SK-N-SH treated with all-trans-retinoic acid at 6 μM for 48 hours (cell line): ENCODE data around the gene ADAM19.

ENCODE experiments used
- ARNTL ChIP-seq: fragments of 450-650 bp; formaldehyde crosslinking; IDR thresholded peaks from 2 replicates; pipeline ENCODE4 v1.5.0; 2020; ENCODE audit warnings: low read depth, mild to moderate bottlenecking, moderate library complexity, borderline replicate concordance
- CREB5 ChIP-seq: fragments of 250-450 bp; sonication (Bioruptor Pico); IDR thresholded peaks from 2 replicates; pipeline ENCODE4 v1.5.1; 2020; ENCODE audit warnings: low read depth, mild to moderate bottlenecking, moderate library complexity
- CSDC2 ChIP-seq: fragments of 250-450 bp; sonication (Bioruptor Pico); IDR thresholded peaks from 2 replicates; pipeline ENCODE4 v1.5.0; 2020; ENCODE audit warnings: mild to moderate bottlenecking, moderate library complexity
- CSRNP3 ChIP-seq: fragments of 250-450 bp; sonication (Bioruptor Pico); IDR thresholded peaks from 2 replicates; pipeline ENCODE4 v1.5.1; 2021; ENCODE audit warnings: mild to moderate bottlenecking, moderate library complexity
- ESRRG ChIP-seq: fragments of 250-450 bp; sonication (Bioruptor Pico); IDR thresholded peaks from 2 replicates; pipeline ENCODE4 v1.6.1; 2021; ENCODE audit warnings: mild to moderate bottlenecking
- GLIS3 ChIP-seq: fragments of 250-450 bp; sonication (Bioruptor Pico); IDR thresholded peaks from 2 replicates; pipeline ENCODE4 v1.5.0; 2020; ENCODE audit warnings: mild to moderate bottlenecking, moderate library complexity
- ISL1 ChIP-seq: fragments of 250-450 bp; sonication (Bioruptor Pico); IDR thresholded peaks from 2 replicates; pipeline ENCODE4 v2.1.2; 2022; ENCODE audit warnings: mild to moderate bottlenecking, moderate library complexity
- PATZ1 ChIP-seq: fragments of 250-450 bp; sonication (Bioruptor Pico); IDR thresholded peaks from 2 replicates; pipeline ENCODE4 v1.8.0; 2020; ENCODE audit warnings: mild to moderate bottlenecking, moderate library complexity, borderline replicate concordance
- RARB ChIP-seq: fragments of 250-450 bp; sonication (Bioruptor Pico); IDR thresholded peaks from 2 replicates; pipeline ENCODE4 v1.8.0; 2021; ENCODE audit warnings: mild to moderate bottlenecking, moderate library complexity
- SNAI2 ChIP-seq: fragments of 250-450 bp; sonication (Bioruptor Pico); IDR thresholded peaks from 2 replicates; pipeline ENCODE4 v1.5.0; 2020; ENCODE audit warnings: mild to moderate bottlenecking, moderate library complexity
- TOX ChIP-seq: fragments of 250-450 bp; sonication (Bioruptor Pico); IDR thresholded peaks from 2 replicates; pipeline ENCODE4 v1.8.0; 2021; ENCODE audit warnings: mild to moderate bottlenecking, moderate library complexity, borderline replicate concordance
- ZC3H10 ChIP-seq: fragments of 250-450 bp; sonication (Bioruptor Pico); IDR thresholded peaks from 2 replicates; pipeline ENCODE4 v1.5.1; 2021; ENCODE audit warnings: mild to moderate bottlenecking, moderate library complexity
- ZFP3 ChIP-seq: fragments of 250-450 bp; sonication (Bioruptor Pico); IDR thresholded peaks from 2 replicates; pipeline ENCODE4 v1.5.0; 2020; ENCODE audit warnings: mild to moderate bottlenecking, moderate library complexity
- ZNF8 ChIP-seq: fragments of 450-650 bp; formaldehyde crosslinking; IDR thresholded peaks from 2 replicates; pipeline ENCODE4 v1.5.0; 2020; ENCODE audit warnings: mild to moderate bottlenecking, moderate library complexity

GRCh38 chr5:157546456-157547100 is 29.0 kb downstream of the ADAM19 start:
- no peak for TF ChIP-seq GLIS3 (CRISPR knock-in tag)
- no peak for TF ChIP-seq CREB5 (CRISPR knock-in tag)
- TF ChIP-seq ARNTL (CRISPR knock-in tag): no peak
- no peak for TF ChIP-seq ZNF8 (CRISPR knock-in tag)
- no peak for TF ChIP-seq ISL1 (CRISPR knock-in tag)
- no peak for TF ChIP-seq TOX (CRISPR knock-in tag)
- TF ChIP-seq CSDC2 (CRISPR knock-in tag): no peak
- no peak for TF ChIP-seq PATZ1
- no peak for TF ChIP-seq ESRRG (CRISPR knock-in tag)
- no peak for TF ChIP-seq ZFP3 (CRISPR knock-in tag)
- no peak for TF ChIP-seq ZC3H10 (CRISPR knock-in tag)
- TF ChIP-seq RARB (CRISPR knock-in tag): no peak
- no peak for TF ChIP-seq CSRNP3 (CRISPR knock-in tag)
- TF ChIP-seq SNAI2 (CRISPR knock-in tag): no peak
